GM13976 (cell line): ENCODE measurements around the gene DNAJC16.

Experiments
- DNase-seq: peaks from one replicate; pipeline ENCODE4 v3.0.0; 2012; ENCODE audit warnings: low spot score
- in situ Hi-C: fragments of 300-500 bp; cut with MboI; formaldehyde crosslinking; loops from one replicate; pipeline ENCODE4 v1.12.0; 2022; ENCODE audit warnings: low sequenced_read_pairs, mixed read lengths, inconsistent platforms; ENCODE audit not compliant: unreplicated experiment
- TF ChIP-seq, protein P1 (sequence below): IDR thresholded peaks from 2 replicates; pipeline ENCODE4 v1.5.1; 2012; ENCODE audit warnings: borderline replicate concordance, mild to moderate bottlenecking; ENCODE audit not compliant: insufficient read depth; ENCODE audit errors: extremely low read depth, missing control alignments, control extremely low read depth

DNAJC16 gene

DNA sequence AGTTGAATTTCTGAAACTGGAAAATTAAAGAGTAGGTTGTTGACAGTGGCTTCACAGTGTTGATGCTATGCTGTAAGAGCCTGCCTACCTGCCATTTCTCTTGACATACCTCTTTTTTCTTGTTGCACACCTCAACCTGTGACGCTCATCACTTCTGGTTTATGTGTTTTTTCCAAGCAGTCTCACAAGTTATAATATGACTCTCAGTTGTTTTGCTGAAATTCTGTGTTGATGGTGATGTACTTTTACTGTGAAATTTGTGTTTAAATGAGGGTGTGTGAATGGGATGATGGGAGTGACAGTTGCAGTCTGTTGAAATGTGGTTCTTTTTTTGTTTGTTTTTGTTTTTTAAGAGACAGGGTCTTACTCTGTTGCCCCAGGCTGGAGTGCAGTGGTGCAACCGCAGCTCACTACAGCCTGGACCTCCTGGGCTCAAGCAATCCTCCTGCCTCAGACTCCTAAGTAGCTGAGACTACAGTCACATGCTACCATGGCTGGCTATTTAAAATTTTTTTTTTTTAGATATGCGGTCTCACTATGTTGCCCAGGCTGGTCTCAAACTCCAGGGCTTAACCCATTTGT lies 97.6 kb downstream of the DNAJC16 start:
- DNase-seq, result no peak
- TF ChIP-seq, protein P1, sequence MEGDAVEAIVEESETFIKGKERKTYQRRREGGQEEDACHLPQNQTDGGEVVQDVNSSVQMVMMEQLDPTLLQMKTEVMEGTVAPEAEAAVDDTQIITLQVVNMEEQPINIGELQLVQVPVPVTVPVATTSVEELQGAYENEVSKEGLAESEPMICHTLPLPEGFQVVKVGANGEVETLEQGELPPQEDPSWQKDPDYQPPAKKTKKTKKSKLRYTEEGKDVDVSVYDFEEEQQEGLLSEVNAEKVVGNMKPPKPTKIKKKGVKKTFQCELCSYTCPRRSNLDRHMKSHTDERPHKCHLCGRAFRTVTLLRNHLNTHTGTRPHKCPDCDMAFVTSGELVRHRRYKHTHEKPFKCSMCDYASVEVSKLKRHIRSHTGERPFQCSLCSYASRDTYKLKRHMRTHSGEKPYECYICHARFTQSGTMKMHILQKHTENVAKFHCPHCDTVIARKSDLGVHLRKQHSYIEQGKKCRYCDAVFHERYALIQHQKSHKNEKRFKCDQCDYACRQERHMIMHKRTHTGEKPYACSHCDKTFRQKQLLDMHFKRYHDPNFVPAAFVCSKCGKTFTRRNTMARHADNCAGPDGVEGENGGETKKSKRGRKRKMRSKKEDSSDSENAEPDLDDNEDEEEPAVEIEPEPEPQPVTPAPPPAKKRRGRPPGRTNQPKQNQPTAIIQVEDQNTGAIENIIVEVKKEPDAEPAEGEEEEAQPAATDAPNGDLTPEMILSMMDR, result no peak
- in situ Hi-C loops, result no loop called here

DNA sequence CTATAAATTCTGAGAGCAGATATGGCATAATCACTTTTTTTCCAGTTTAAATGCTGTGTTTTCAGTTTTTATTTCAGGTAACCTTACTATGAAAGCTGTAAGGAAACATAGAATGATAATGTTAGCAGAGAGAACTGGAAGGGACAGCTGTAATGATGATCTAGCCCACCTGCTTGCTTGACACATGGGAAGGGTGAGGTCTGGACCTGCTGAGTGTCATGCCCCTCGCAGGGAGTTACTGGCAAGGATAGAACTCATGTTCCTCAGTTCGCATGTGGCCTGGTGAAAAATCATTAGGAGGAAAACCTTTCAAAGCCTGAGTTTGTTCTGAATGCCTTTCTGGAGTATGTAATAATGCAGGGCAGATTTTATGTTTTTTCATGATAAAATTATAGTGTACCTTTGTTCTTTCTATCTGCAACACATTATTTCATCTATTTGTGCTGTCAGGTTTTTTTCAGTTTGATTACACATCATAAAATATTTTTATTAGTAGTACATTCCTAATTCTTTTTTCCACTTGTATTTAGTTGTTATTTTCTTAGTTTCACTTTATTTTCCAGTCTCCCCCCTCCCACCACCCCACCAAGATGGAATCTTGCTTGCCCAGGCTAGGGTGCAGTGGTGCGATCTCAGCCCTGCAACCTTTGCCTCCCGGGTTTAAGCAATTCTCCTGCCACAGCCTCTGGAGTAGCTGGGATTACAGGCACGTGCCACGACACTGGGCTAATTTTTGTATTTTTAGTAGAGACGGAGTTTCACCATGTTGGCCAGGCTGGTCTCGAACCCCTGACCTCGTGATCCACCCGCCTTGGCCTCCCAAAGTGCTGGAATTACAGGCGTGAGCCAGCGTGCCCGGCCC lies 98.6 kb downstream of the DNAJC16 start:
- in situ Hi-C loops, result no loop called here
- DNase-seq, result no peak
- TF ChIP-seq, protein P1, result no peak
